Activated naive CD8-positive, alpha-beta T cell treated with anti-CD3 and anti-CD28 coated beads, Interleukin-2, amount 10 ng/mL, durations not matched to agents 7 days and 5 days (primary cell): ENCODE data around the gene PLA2G10. TPM values are rescaled to one million over a fixed set of nuclear protein-coding genes. Genes with fewer than 3 reads are reported as not detected.

ENCODE experiments used
- total RNA-seq, 2 experiments: library from RNA; stranded (reverse); gene quantifications; one replicate each; pipeline ENCODE4 v1.2.3, GENCODE V29; 2021

PLA2G10 gene
- total RNA-seq, 2 experiments from 2014 or later = not detected

Other genes with a start within 250 kb of the PLA2G10 start
- gene PARN, start 64.0 kb downstream of the PLA2G10 start, total RNA-seq = 10 to 100 TPM; 40.7 to 45.8 TPM
- gene BFAR, start 61.4 kb downstream of the PLA2G10 start, total RNA-seq = 10 to 100 TPM; 70.6 to 71.2 TPM
- gene NPIPA3, start 9.1 kb upstream of the PLA2G10 start, total RNA-seq = 1 to 10 TPM; 1.5 to 1.8 TPM
- gene NPIPA2, start 48.2 kb upstream of the PLA2G10 start, total RNA-seq = 1 to 10 TPM; 1.5 to 2.6 TPM
- 10 to 100 TPM; 40.1 to 43.0 TPM for gene NOMO1, start 139.4 kb upstream of the PLA2G10 start, total RNA-seq
- gene NPIPA1, start 243.1 kb upstream of the PLA2G10 start, total RNA-seq = 100 to 1,000 TPM; 140 to 142 TPM